IMR-90 (cell line): ENCODE data around the gene PLCL2. TPM values are rescaled to one million over a fixed set of nuclear protein-coding genes. Genes with fewer than 3 reads are reported as not detected.

ENCODE experiments used
- ATAC-seq: fragments of 200-7000 bp; cut with Tn5 transposase; 2 replicates; pipeline ENCODE4 v1.9.1; 2020; ENCODE audit warnings: low read depth, mild to moderate bottlenecking, moderate library complexity
- BruUV-seq: library from RNA; stranded (reverse); fragments of 400-500 nt; replicated peaks from 2 replicates; lab custom pipeline; 2021; lab: Mats Ljungman, UMichigan
- CTCF ChIA-PET: fragments of 300-600 bp; formaldehyde crosslinking; extraction: SDS; loops from one replicate; lab custom pipeline; 2021; ENCODE audit warnings: antibody characterized with exemption; lab: Yijun Ruan, JAX
- POLR2A ChIA-PET: fragments of 300-600 bp; sonication (Branson Sonifier 250); formaldehyde crosslinking; loops from one replicate; lab custom pipeline; 2022; ENCODE audit warnings: antibody characterized with exemption; ENCODE audit not compliant: unreplicated experiment; lab: Charles Lee
- DNase-seq: peaks from one replicate; pipeline ENCODE4 v3.0.0; 2013
- H2AFZ ChIP-seq: replicated peaks from 2 replicates; pipeline ENCODE3; 2013; ENCODE audit warnings: low read length, mild to moderate bottlenecking; ENCODE audit not compliant: poor library complexity
- H2AK5ac ChIP-seq: 2 replicates; pipeline ENCODE4 v1.6.1; 2013; ENCODE audit warnings: low read depth, low read length, inconsistent platforms
- H2AK9ac ChIP-seq: replicated peaks from 2 replicates; pipeline ENCODE3; 2013; ENCODE audit warnings: mild to moderate bottlenecking, low read depth, low read length, moderate library complexity; ENCODE audit not compliant: poor library complexity
- H2BK120ac ChIP-seq: 2 replicates; pipeline ENCODE4 v1.6.1; 2013; ENCODE audit warnings: low read depth, low read length, inconsistent platforms
- H2BK15ac ChIP-seq: 3 replicates; pipeline ENCODE4 v1.6.1; 2013; ENCODE audit warnings: low read depth, low read length, inconsistent platforms
- H2BK20ac ChIP-seq: 2 replicates; pipeline ENCODE4 v1.6.1; 2013; ENCODE audit warnings: low read depth, mild to moderate bottlenecking, inconsistent platforms, low read length, moderate library complexity
- H2BK5ac ChIP-seq: 2 replicates; pipeline ENCODE4 v1.6.1; 2013; ENCODE audit warnings: mild to moderate bottlenecking, low read depth, low read length, inconsistent platforms; ENCODE audit not compliant: poor library complexity, severe bottlenecking
- H3K14ac ChIP-seq: replicated peaks from 2 replicates; pipeline ENCODE4 v1.6.1; 2013; ENCODE audit warnings: low read depth, low read length, inconsistent platforms
- H3K18ac ChIP-seq: 2 replicates; pipeline ENCODE4 v1.6.1; 2013; ENCODE audit warnings: low read depth, low read length, control low read depth
- H3K23ac ChIP-seq: 2 replicates; pipeline ENCODE4 v1.6.1; 2013; ENCODE audit warnings: low read depth, low read length, inconsistent platforms
- H3K27ac ChIP-seq: 2 replicates; pipeline ENCODE4 v1.5.1; 2013; ENCODE audit warnings: mild to moderate bottlenecking, control low read depth, low read length; ENCODE audit not compliant: insufficient read depth
- H3K27me3 ChIP-seq: 2 replicates; pipeline ENCODE4 v1.6.1; 2013; ENCODE audit warnings: low read length; ENCODE audit not compliant: control insufficient read depth, insufficient read depth
- H3K36me3 ChIP-seq: 2 replicates; pipeline ENCODE4 v1.6.1; 2013; ENCODE audit warnings: low read length, mixed read lengths; ENCODE audit not compliant: control insufficient read depth, insufficient read depth
- H3K4ac ChIP-seq: 2 replicates; pipeline ENCODE4 v1.6.1; 2013; ENCODE audit warnings: low read depth, low read length, inconsistent platforms
- H3K4me1 ChIP-seq: 2 replicates; pipeline ENCODE4 v1.6.1; 2013; ENCODE audit warnings: low read length, mixed read lengths; ENCODE audit not compliant: control insufficient read depth, insufficient read depth
- H3K4me2 ChIP-seq: 2 replicates; pipeline ENCODE4 v1.6.1; 2013; ENCODE audit warnings: low read depth, mild to moderate bottlenecking, control low read depth, low read length, moderate library complexity
- H3K4me3 ChIP-seq: 2 replicates; pipeline ENCODE4 v1.5.1; 2013; ENCODE audit warnings: low read depth, mild to moderate bottlenecking, control low read depth, low read length, moderate library complexity; ENCODE audit not compliant: insufficient read depth
- H3K56ac ChIP-seq: 2 replicates; pipeline ENCODE4 v1.6.1; 2013; ENCODE audit warnings: low read length, inconsistent platforms; ENCODE audit not compliant: insufficient read depth; ENCODE audit errors: extremely low read depth
- H3K79me1 ChIP-seq, 2 experiments: 2 replicates each; pipeline ENCODE4 v1.6.1; 2013; ENCODE audit warnings: low read length in 2 of 2, inconsistent platforms in 1 of 2, low read depth in 1 of 2
- H3K9ac ChIP-seq: 2 replicates; pipeline ENCODE4 v1.6.1; 2013; ENCODE audit warnings: low read depth, low read length, control low read depth
- H3K9me1 ChIP-seq: 2 replicates; pipeline ENCODE4 v1.6.1; 2013; ENCODE audit warnings: low read length, inconsistent platforms; ENCODE audit not compliant: insufficient read depth
- H3K9me3 ChIP-seq: 2 replicates; pipeline ENCODE4 v1.6.1; 2013; ENCODE audit warnings: low read length; ENCODE audit not compliant: control insufficient read depth, insufficient read depth
- H4K20me1 ChIP-seq: 2 replicates; pipeline ENCODE4 v1.6.1; 2013; ENCODE audit warnings: low read length, inconsistent platforms; ENCODE audit not compliant: insufficient read depth
- H4K5ac ChIP-seq: 2 replicates; pipeline ENCODE4 v1.6.1; 2013; ENCODE audit warnings: mild to moderate bottlenecking, low read depth, low read length, control low read depth
- H4K8ac ChIP-seq, 2 experiments: 2 replicates each; pipeline ENCODE4 v1.6.1; 2013; ENCODE audit warnings: low read depth in 2 of 2, low read length in 2 of 2, control low read depth in 1 of 2, inconsistent platforms in 1 of 2
- H4K91ac ChIP-seq: 2 replicates; pipeline ENCODE4 v1.6.1; 2013; ENCODE audit warnings: low read depth, low read length, inconsistent platforms; ENCODE audit not compliant: insufficient read depth
- MAFK ChIP-seq: IDR thresholded peaks from 2 replicates; pipeline ENCODE4 v1.6.1; 2012; ENCODE audit warnings: low read depth, low read length, improper control_type of control experiment
- WGBS, 2 experiments: methylation state at CpG; one replicate each; pipeline versions ENCODE4 v1.1.5 to v1.1.7; 2013; ENCODE audit warnings: missing lambda C conversion rate in 2 of 2; ENCODE audit not compliant: insufficient read length in 1 of 2; ENCODE audit errors: extremely low coverage in 2 of 2; 5-methylcytosine and 5-hydroxymethylcytosine counted together
- dilution Hi-C: fragments of 300-500 bp; cut with HindIII; formaldehyde crosslinking; loops from one replicate; pipeline ENCODE4 v1.14.3; 2018; ENCODE audit warnings: low sequenced_read_pairs; ENCODE audit not compliant: unreplicated experiment
- in situ Hi-C: fragments of 300-500 bp; cut with MboI; formaldehyde crosslinking; loops from 3 replicates; pipeline ENCODE4 v1.14.3; 2019; ENCODE audit warnings: low sequenced_read_pairs, inconsistent platforms, mixed read lengths
- intact Hi-C: fragments of 100-400 bp; cut with micrococcal nuclease; formaldehyde crosslinking; loops from 2 replicates; pipeline ENCODE4 v1.10.0; 2022
- polyA plus RNA-seq, 3 experiments: library from polyadenylated mRNA; depleted of rRNA; stranded (reverse); fragments of >200 nt; gene quantifications; 2 replicates each; pipeline ENCODE4 v1.2.3, GENCODE V29; 2012; ENCODE audit warnings: low replicate concordance in 1 of 3
- total RNA-seq: library from RNA; depleted of rRNA; stranded (reverse); fragments of >200 nt; gene quantifications from 2 replicates; pipeline ENCODE4 v1.2.3, GENCODE V29; 2012

The PLCL2 gene
- total and polyA plus RNA-seq, 2 of the 4 experiments (the other 2 are of a cell fraction), result 0.92 to 3.8 TPM

DNA sequence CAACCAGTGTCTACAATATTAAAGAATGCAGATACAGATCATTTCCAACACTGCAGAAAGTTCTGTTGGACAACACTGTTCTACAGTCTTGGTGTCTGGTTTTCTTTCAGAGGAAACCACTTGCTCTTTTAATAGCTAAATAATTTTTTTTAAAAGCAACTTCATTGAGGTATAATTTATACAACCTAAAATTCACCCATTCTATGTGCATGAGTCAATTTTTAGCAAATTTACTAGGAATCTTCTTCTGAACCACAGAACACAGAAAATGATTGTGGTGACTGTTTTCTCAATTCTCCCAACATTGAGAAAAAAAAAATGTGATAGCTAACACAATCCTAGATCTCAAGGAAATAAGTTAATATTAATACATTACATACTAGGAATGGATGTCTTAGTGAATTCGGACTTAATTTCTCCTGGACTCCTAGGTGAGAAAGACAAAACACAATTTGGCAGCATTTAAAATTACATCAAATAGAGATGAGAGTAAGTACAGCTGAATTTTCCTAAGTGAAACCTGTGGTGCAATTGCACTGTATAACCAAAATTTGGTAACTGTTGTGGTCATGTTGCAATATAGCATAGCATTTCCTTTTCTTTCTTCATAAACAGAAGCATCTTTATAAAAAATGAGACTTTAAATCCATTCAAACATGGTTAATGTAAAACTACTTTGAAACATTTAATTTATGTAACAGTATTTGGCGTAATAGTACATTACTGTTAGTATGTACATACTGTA lies 15.3 kb upstream of the PLCL2 start:
- Histone ChIP-seq H2BK120ac (no peak overlapping the region), H2BK5ac (no peak overlapping the region), H3K4me3 (no peak overlapping the region), H4K91ac (no peak overlapping the region), H3K4me2 (no peak overlapping the region), H3K23ac (no peak overlapping the region), H3K27ac (no peak overlapping the region), H3K27me3 (peaks cover 7% of the 10 kb centered on the region), H3K9ac (no peak overlapping the region), H2BK20ac (no peak overlapping the region), H4K5ac (no peak overlapping the region), H3K9me3 (no peaks in the 10 kb centered on the region), H3K18ac (no peak overlapping the region), H3K56ac (no peak overlapping the region), H3K4me1 (no peaks in the 10 kb centered on the region), H2BK15ac (no peak overlapping the region), H3K79me1 (no peaks in the 10 kb centered on the region), H2AK5ac (no peak overlapping the region), H2AK9ac (no peak overlapping the region), H3K9me1 (no peaks in the 10 kb centered on the region), H3K4ac (no peak overlapping the region), H4K20me1 (no peaks in the 10 kb centered on the region), H4K8ac (no peak overlapping the region), H3K36me3 (no peaks in the 10 kb centered on the region), H3K14ac (no peak overlapping the region), H2AFZ (no peak overlapping the region)
- intact Hi-C loops (no loop called here), in situ Hi-C loops (no loop called here), dilution Hi-C loops (no loop called here)
- no TSS peak for BruUV-seq
- no peak for TF ChIP-seq MAFK
- CTCF ChIA-PET, result interaction anchor here (0.8 to 2.2 kb wide), 2 partner anchors 15 to 20 kb away, joined by 3 to 7 read pairs; no protein-coding TSS in a partner anchor
- POLR2A ChIA-PET, result interaction anchor here (0.7 kb wide), 1 partner anchor 18 kb away, joined by 3 read pairs; no protein-coding TSS in a partner anchor
- ATAC-seq (no peak), DNase-seq (no peak)
- WGBS, 2 experiments, result no CpG with 5 or more reads among the region's 2 CpGs
